ENCODE results near the gene TRIM32. TPM values are rescaled to one million over a fixed set of nuclear protein-coding genes. Genes with fewer than 3 reads are reported as not detected.

Gene TRIM32
- total RNA-seq, 1 experiment from 2014 or later = 17.8 TPM

DNA sequence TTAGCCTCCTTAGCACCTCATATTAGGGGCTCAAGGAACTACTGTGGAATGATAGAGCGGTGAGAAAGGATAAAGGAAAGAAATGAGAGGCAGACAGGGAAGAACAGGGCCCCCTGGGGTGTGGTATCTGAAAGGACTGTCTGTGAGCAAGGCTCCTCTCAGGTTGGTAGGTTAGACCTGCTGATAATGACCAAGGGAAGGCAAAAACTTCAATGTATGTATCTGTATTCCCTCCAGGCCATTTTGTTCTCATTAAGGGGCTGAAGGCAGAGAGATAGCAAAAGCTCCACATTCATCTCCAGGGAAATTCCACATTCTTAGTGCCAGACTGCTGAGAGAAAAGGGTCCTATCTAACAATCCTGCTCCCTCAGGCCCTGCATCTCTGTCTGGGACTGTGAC is 28.6 kb downstream of the TRIM32 start:
- Mint-ChIP-seq H3K9me3 (ENCODE audit: unreplicated experiment) (no peaks in the 10 kb centered on the region), H3K36me3 (ENCODE audit: insufficient read depth, unreplicated experiment) (no peaks in the 10 kb centered on the region), H3K27me3 (ENCODE audit: insufficient read depth, unreplicated experiment) (peaks cover 12% of the 10 kb centered on the region), H3K4me1 (ENCODE audit: insufficient read depth, unreplicated experiment) (no peaks in the 10 kb centered on the region), H3K4me3 (ENCODE audit: unreplicated experiment) (no peak overlapping the region), H3K27ac (ENCODE audit: low read depth, unreplicated experiment) (no peak overlapping the region)
- no peak for DNase-seq (ENCODE audit: unreplicated experiment)
- TF ChIP-seq, protein P1, sequence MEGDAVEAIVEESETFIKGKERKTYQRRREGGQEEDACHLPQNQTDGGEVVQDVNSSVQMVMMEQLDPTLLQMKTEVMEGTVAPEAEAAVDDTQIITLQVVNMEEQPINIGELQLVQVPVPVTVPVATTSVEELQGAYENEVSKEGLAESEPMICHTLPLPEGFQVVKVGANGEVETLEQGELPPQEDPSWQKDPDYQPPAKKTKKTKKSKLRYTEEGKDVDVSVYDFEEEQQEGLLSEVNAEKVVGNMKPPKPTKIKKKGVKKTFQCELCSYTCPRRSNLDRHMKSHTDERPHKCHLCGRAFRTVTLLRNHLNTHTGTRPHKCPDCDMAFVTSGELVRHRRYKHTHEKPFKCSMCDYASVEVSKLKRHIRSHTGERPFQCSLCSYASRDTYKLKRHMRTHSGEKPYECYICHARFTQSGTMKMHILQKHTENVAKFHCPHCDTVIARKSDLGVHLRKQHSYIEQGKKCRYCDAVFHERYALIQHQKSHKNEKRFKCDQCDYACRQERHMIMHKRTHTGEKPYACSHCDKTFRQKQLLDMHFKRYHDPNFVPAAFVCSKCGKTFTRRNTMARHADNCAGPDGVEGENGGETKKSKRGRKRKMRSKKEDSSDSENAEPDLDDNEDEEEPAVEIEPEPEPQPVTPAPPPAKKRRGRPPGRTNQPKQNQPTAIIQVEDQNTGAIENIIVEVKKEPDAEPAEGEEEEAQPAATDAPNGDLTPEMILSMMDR (IDR thresholded peaks at IDR 0.05; ENCODE audit: unreplicated experiment) = no peak
- ChIA-PET CTCF (no interaction called here), POLR2A (no interaction called here)
- intact Hi-C loops (cut with micrococcal nuclease) = no loop called here
- BruUV-seq (replicated peaks) = no TSS peak

DNA sequence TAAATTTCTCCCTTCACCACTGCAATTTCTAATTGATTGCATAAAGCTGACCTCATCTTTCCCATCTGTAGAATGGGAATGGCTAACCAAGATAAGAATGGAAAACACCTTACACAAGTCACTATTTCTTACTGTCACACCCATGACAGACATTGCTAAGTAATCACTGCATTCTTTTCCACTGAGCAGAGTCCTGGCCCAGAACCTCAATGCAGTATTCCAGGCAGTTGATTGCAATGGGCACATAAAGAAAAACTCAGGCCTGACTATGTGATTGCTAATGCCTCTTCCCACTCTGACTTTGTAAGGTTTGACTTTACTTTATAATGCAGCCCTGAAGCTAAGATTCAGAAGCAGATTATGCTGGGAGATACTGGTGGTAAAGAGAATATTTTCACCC is 29.3 kb downstream of the TRIM32 start:
- intact Hi-C loops (cut with micrococcal nuclease) = no loop called here
- H3K27me3 Mint-ChIP-seq (ENCODE audit: insufficient read depth, unreplicated experiment) = peaks cover 12% of the 10 kb centered on the region
- H3K4me1 Mint-ChIP-seq (ENCODE audit: insufficient read depth, unreplicated experiment) = no peaks in the 10 kb centered on the region
- CTCF ChIA-PET = interaction anchor here (2.5 kb wide), 1 partner anchor 21 kb away, joined by 10 read pairs; no protein-coding TSS in a partner anchor
- H3K36me3 Mint-ChIP-seq (ENCODE audit: insufficient read depth, unreplicated experiment) = no peaks in the 10 kb centered on the region
- BruUV-seq (replicated peaks) = no TSS peak
- H3K4me3 Mint-ChIP-seq (ENCODE audit: unreplicated experiment) = no peak overlapping the region
- no peak for DNase-seq (ENCODE audit: unreplicated experiment)
- H3K27ac Mint-ChIP-seq (ENCODE audit: low read depth, unreplicated experiment) = no peak overlapping the region
- POLR2A ChIA-PET = no interaction called here
- TF ChIP-seq, protein P1 (IDR thresholded peaks at IDR 0.05; ENCODE audit: unreplicated experiment) = no peak
- no peaks in the 10 kb centered on the region for H3K9me3 Mint-ChIP-seq (ENCODE audit: unreplicated experiment)

DNA sequence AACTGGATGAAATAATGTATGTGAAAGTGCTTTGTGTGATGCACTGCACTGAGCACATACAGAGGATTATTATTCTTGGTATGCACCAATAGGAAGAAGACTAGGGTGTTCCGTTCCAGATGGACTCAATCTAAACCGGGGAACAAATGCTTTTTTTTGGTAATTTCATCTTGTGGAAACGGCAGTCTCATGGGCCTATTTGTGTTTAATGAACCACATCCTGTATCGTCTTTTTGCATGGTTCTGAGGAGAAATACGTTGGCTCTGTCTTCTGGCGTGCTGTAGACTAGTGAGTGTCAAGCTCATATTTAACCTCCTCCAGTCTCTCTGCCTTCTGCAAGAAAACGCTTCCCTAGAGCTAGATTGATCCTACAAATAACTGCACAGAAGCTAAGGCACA is 30.0 kb downstream of the TRIM32 start:
- CTCF ChIA-PET = interaction anchor here (2.5 to 2.6 kb wide), 2 partner anchors 20 to 144 kb away, joined by 8 to 10 read pairs; no protein-coding TSS in a partner anchor
- no peaks in the 10 kb centered on the region for H3K36me3 Mint-ChIP-seq (ENCODE audit: insufficient read depth, unreplicated experiment)
- H3K9me3 Mint-ChIP-seq (ENCODE audit: unreplicated experiment) = no peaks in the 10 kb centered on the region
- no TSS peak for BruUV-seq (replicated peaks)
- H3K27ac Mint-ChIP-seq (ENCODE audit: low read depth, unreplicated experiment) = no peak overlapping the region
- no peak overlapping the region for H3K4me3 Mint-ChIP-seq (ENCODE audit: unreplicated experiment)
- POLR2A ChIA-PET = no interaction called here
- no peaks in the 10 kb centered on the region for H3K4me1 Mint-ChIP-seq (ENCODE audit: insufficient read depth, unreplicated experiment)
- DNase-seq (ENCODE audit: unreplicated experiment) = no peak
- peaks cover 12% of the 10 kb centered on the region for H3K27me3 Mint-ChIP-seq (ENCODE audit: insufficient read depth, unreplicated experiment)
- intact Hi-C loops (cut with micrococcal nuclease) = no loop called here
- TF ChIP-seq, protein P1 (IDR thresholded peaks at IDR 0.05; ENCODE audit: unreplicated experiment) = no peak

DNA sequence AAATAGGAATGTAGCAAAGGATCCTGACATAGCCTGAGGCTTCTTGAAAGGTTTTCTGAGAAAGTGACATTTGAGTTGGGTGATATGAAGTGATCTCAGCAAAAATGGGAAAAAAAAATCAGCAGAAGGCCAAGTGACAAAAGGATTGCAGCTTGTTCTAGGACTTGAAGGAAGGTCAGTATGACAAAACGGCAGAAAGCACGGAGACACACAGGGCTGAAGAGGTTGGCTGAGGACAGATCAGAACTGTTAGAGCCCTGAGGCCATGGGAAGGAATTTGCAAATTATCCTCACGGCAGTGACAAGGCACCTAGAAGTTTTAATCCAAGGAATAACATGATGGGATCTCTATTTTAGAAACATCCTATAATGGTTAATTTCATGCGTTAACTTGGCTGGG is 31.0 kb downstream of the TRIM32 start:
- Mint-ChIP-seq H3K4me3 (ENCODE audit: unreplicated experiment) (no peak overlapping the region), H3K27ac (ENCODE audit: low read depth, unreplicated experiment) (no peak overlapping the region), H3K9me3 (ENCODE audit: unreplicated experiment) (no peaks in the 10 kb centered on the region), H3K36me3 (ENCODE audit: insufficient read depth, unreplicated experiment) (no peaks in the 10 kb centered on the region), H3K4me1 (ENCODE audit: insufficient read depth, unreplicated experiment) (no peaks in the 10 kb centered on the region), H3K27me3 (ENCODE audit: insufficient read depth, unreplicated experiment) (peaks cover 12% of the 10 kb centered on the region)
- no peak for DNase-seq (ENCODE audit: unreplicated experiment)
- intact Hi-C loops (cut with micrococcal nuclease) = no loop called here
- BruUV-seq (replicated peaks) = no TSS peak
- TF ChIP-seq, protein P1 (IDR thresholded peaks at IDR 0.05; ENCODE audit: unreplicated experiment) = no peak
- ChIA-PET POLR2A (interaction anchor here (0.7 kb wide), 1 partner anchor 17 kb away, joined by 3 read pairs; no protein-coding TSS in a partner anchor), CTCF (interaction anchor here (2.5 to 2.6 kb wide), 2 partner anchors 19 to 143 kb away, joined by 8 to 10 read pairs; no protein-coding TSS in a partner anchor)

Measured in MCF 10A (cell line).